Fibroblast of lung (primary cell): ENCODE data around the gene BBIP1. TPM values are rescaled to one million over a fixed set of nuclear protein-coding genes. Genes with fewer than 3 reads are reported as not detected.

Source experiments
- DNase-seq, 2 donors: peaks; one replicate each; pipeline versions ENCODE4 v3.0.0 to v3.0.0-alpha.2; 2010; ENCODE audit warnings: low read depth in 2 of 2
- H2AFZ ChIP-seq: 2 replicates; pipeline ENCODE4 v1.5.1; 2012; ENCODE audit warnings: low read length, control low read depth, inconsistent platforms
- H3K27ac ChIP-seq: 2 replicates; pipeline ENCODE4 v1.5.1; 2011; ENCODE audit warnings: low read length, control low read depth; ENCODE audit not compliant: insufficient read depth
- H3K27me3 ChIP-seq: 2 replicates; pipeline ENCODE4 v1.5.1; 2011; ENCODE audit warnings: mild to moderate bottlenecking, low read length; ENCODE audit not compliant: control insufficient read depth, insufficient read depth
- H3K36me3 ChIP-seq: 2 replicates; pipeline ENCODE4 v1.5.1; 2011; ENCODE audit warnings: low read length; ENCODE audit not compliant: control insufficient read depth, insufficient read depth
- H3K4me1 ChIP-seq: 2 replicates; pipeline ENCODE4 v1.5.1; 2011; ENCODE audit warnings: low read length; ENCODE audit not compliant: control insufficient read depth, insufficient read depth; ENCODE audit errors: extremely low read depth
- H3K4me2 ChIP-seq: 2 replicates; pipeline ENCODE4 v1.5.1; 2011; ENCODE audit warnings: low read length, control low read depth; ENCODE audit not compliant: insufficient read depth; ENCODE audit errors: extremely low read depth
- H3K4me3 ChIP-seq, 4 experiments: fragments of 200-600 bp in 1 of 4; sonication (generic) in 1 of 4; replicated peaks in 1 of 4; 2 replicates each; pipeline ENCODE4 v1.5.1; 2011 to 2016; ENCODE audit warnings: low read length in 4 of 4, low read depth in 3 of 4, mild to moderate bottlenecking in 3 of 4, control low read depth in 2 of 4, inconsistent platforms in 1 of 4, mixed read lengths in 1 of 4; ENCODE audit not compliant: insufficient read depth in 1 of 4; ENCODE audit errors: control extremely low read depth in 1 of 4
- H3K79me2 ChIP-seq: 2 replicates; pipeline ENCODE4 v1.5.1; 2012; ENCODE audit warnings: mild to moderate bottlenecking, low read length, inconsistent platforms; ENCODE audit not compliant: control insufficient read depth, insufficient read depth
- H3K9ac ChIP-seq: 2 replicates; pipeline ENCODE4 v1.5.1; 2011; ENCODE audit warnings: mild to moderate bottlenecking, low read length, control low read depth; ENCODE audit not compliant: insufficient read depth
- H3K9me3 ChIP-seq: 2 replicates; pipeline ENCODE4 v1.5.1; 2012; ENCODE audit warnings: low read depth, low read length; ENCODE audit not compliant: control insufficient read depth, insufficient read depth
- H4K20me1 ChIP-seq: 2 replicates; pipeline ENCODE4 v1.5.1; 2011; ENCODE audit warnings: low read length; ENCODE audit not compliant: control insufficient read depth, insufficient read depth; ENCODE audit errors: extremely low read depth
- CTCF ChIP-seq, 2 donors: IDR thresholded peaks in 1 of 2; conservative IDR thresholded peaks in 1 of 2; 1 replicate in 1 of 2; 2 replicates in 1 of 2; pipeline ENCODE4 v1.5.1; 2011 to 2012; ENCODE audit warnings: low read length in 2 of 2, control low read depth in 1 of 2, inconsistent platforms in 1 of 2, low read depth in 1 of 2, mild to moderate bottlenecking in 1 of 2
- EZH2 ChIP-seq: IDR thresholded peaks from 2 replicates; pipeline ENCODE4 v1.5.1; 2012; ENCODE audit warnings: low read length, control low read depth, mild to moderate bottlenecking; ENCODE audit errors: missing control alignments
- polyA plus RNA-seq, 2 donors: library from polyadenylated mRNA; depleted of rRNA in 1 of 2; stranded (reverse) in 1 of 2; unstranded in 1 of 2; fragments of >200 nt; gene quantifications; 2 replicates each; pipeline ENCODE4 v1.2.1, GENCODE V29; 2011 to 2012; ENCODE audit warnings: missing spikeins in 1 of 2
- total RNA-seq: library from RNA; depleted of rRNA; stranded (reverse); fragments of >200 nt; gene quantifications from 2 replicates; pipeline ENCODE4 v1.2.1, GENCODE V29; 2014

Gene BBIP1
- total and polyA plus RNA-seq, 2 donors (not counting 1 experiment from before 2014, with no cell fraction given): 30.1 to 31.7 TPM

GRCh38 chr10:110861930-110862649 lies 56.9 kb downstream of the BBIP1 start:
- H3K79me2 ChIP-seq: no peaks in the 10 kb centered on the region
- no peaks in the 10 kb centered on the region for H4K20me1 ChIP-seq
- H3K36me3 ChIP-seq: no peaks in the 10 kb centered on the region
- no peak for TF ChIP-seq CTCF (conservative IDR thresholded peaks at IDR 0.05 in 1 of 2, IDR thresholded peaks at IDR 0.05 in 1 of 2; ENCODE audit: low read depth in 1 of 2, low read length in 2 of 2)
- no peak for TF ChIP-seq EZH2
- no peaks in the 10 kb centered on the region for H3K9me3 ChIP-seq
- H3K4me2 ChIP-seq: no peak overlapping the region
- H3K27ac ChIP-seq: no peak overlapping the region
- H3K4me1 ChIP-seq: peaks cover 8% of the 10 kb centered on the region
- no peak overlapping the region for H3K4me3 ChIP-seq
- no peaks in the 10 kb centered on the region for H3K27me3 ChIP-seq
- DNase-seq: no peak
- no peak overlapping the region for H2AFZ ChIP-seq
- no peak overlapping the region for H3K9ac ChIP-seq

GRCh38 chr10:110861476-110861875 lies 57.5 kb downstream of the BBIP1 start:
- Histone ChIP-seq H3K4me2 (no peak overlapping the region), H3K4me3 (no peak overlapping the region), H2AFZ (no peak overlapping the region), H3K27ac (no peak overlapping the region), H3K27me3 (no peaks in the 10 kb centered on the region), H3K9ac (no peak overlapping the region), H3K79me2 (no peaks in the 10 kb centered on the region), H3K9me3 (no peaks in the 10 kb centered on the region), H3K4me1 (peaks cover 8% of the 10 kb centered on the region), H3K36me3 (no peaks in the 10 kb centered on the region), H4K20me1 (no peaks in the 10 kb centered on the region)
- TF ChIP-seq EZH2: no peak
- DNase-seq: no peak

GRCh38 chr10:110860576-110861241 lies 58.3 kb downstream of the BBIP1 start:
- Histone ChIP-seq H3K4me2 (no peak overlapping the region), H3K4me1 (peaks cover 8% of the 10 kb centered on the region), H3K79me2 (no peaks in the 10 kb centered on the region), H3K36me3 (no peaks in the 10 kb centered on the region), H3K27me3 (no peaks in the 10 kb centered on the region), H4K20me1 (no peaks in the 10 kb centered on the region), H3K9me3 (no peaks in the 10 kb centered on the region), H2AFZ (no peak overlapping the region), H3K4me3 (no peak overlapping the region), H3K9ac (no peak overlapping the region), H3K27ac (no peak overlapping the region)
- DNase-seq: no peak
- no peak for TF ChIP-seq CTCF (conservative IDR thresholded peaks at IDR 0.05 in 1 of 2, IDR thresholded peaks at IDR 0.05 in 1 of 2; ENCODE audit: low read depth in 1 of 2, low read length in 2 of 2)
- no peak for TF ChIP-seq EZH2
